T-helper 1 cell treated with Interleukin-12 subunit alpha and Interleukin-12 subunit beta and Interleukin-4 antibody, amounts not matched to agents 30 μg/mL and 1 μg/mL, for 36 hours (primary cell): ENCODE measurements around the gene SLC22A7.

Source experiments
- H3K27ac Mint-ChIP-seq: one replicate; pipeline ENCODE4 v1.8.0; 2021; ENCODE audit warnings: mild to moderate bottlenecking, mixed read lengths
- H3K27me3 Mint-ChIP-seq: one replicate; pipeline ENCODE4 v1.8.0; 2021; ENCODE audit warnings: low read depth, mixed read lengths
- H3K36me3 Mint-ChIP-seq: one replicate; pipeline ENCODE4 v1.8.0; 2021; ENCODE audit warnings: low read depth, mixed read lengths
- H3K4me1 Mint-ChIP-seq: one replicate; pipeline ENCODE4 v1.8.0; 2021; ENCODE audit warnings: low read depth, mixed read lengths
- H3K4me3 Mint-ChIP-seq: one replicate; pipeline ENCODE4 v1.8.0; 2021; ENCODE audit warnings: mild to moderate bottlenecking, moderate library complexity, mixed read lengths
- H3K9me3 Mint-ChIP-seq: one replicate; pipeline ENCODE4 v1.8.0; 2021; ENCODE audit warnings: mixed read lengths

The SLC22A7 gene

DNA sequence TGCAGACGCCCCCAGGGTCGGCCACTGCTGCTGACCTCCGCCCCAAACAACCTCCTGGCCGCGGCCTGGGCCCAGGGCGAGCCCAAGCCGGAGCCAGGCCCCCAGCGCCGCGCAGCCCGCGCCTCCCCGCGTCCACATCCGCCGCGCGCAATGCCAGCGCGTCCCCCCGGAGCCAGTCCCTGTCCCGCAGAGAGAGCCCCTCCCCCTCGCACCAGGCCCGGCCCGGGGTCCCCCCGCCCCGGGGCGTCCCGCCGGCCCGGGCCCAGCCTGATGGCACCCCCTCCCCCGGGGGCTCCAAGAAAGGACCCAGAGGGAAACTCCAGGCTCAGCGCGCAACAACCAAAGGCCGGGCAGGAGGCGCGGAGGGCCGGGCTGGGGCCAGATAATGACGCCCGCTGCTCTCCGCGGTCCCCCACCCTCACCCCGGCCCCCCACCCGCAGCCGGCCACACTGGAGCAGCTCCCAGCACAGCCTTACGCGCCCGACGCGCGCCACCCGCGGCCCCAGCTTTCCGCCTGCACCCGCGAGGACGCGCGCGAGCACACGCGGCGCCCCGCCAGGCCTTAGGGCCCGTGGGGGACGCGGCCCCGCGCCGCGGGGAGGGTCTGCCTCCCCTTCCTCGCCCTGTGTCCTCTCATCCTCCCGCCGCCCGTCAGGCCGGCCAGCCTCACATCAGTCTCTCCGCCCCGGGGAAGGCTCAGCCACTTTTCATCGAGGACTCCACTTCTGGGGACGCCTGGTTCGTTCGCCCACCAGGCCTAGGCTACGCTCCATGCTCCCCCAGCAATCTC, 12.9 kb upstream of the SLC22A7 start:
- Mint-ChIP-seq H3K4me1 (no peaks in the 10 kb centered on the region), H3K4me3 (no peak overlapping the region), H3K36me3 (no peaks in the 10 kb centered on the region), H3K27ac (no peak overlapping the region), H3K9me3 (no peaks in the 10 kb centered on the region), H3K27me3 (peaks cover 45% of the 10 kb centered on the region)

DNA sequence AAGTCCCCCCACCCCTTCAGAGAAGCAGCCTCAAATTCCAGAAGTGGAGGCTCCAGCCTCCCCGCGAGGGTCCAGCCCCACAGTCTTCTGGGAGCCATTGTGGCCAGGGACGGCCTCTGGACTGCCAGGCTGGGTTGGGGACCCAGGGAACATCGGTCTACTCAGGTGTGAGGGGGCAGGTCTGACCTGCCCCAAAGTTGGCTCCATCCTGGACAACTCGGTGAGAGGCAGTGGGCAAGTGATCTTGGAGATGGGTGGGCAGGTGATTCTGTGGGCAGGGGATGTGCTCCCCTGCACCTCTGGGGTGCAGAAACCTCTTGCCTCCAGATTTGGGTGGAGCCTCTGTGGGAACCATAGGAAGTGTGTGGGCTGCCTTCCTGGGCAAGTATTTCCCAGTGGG, 12.2 kb upstream of the SLC22A7 start:
- Mint-ChIP-seq H3K36me3 (no peaks in the 10 kb centered on the region), H3K27me3 (peaks cover 44% of the 10 kb centered on the region), H3K4me1 (no peaks in the 10 kb centered on the region), H3K27ac (no peak overlapping the region), H3K4me3 (no peak overlapping the region), H3K9me3 (no peaks in the 10 kb centered on the region)

DNA sequence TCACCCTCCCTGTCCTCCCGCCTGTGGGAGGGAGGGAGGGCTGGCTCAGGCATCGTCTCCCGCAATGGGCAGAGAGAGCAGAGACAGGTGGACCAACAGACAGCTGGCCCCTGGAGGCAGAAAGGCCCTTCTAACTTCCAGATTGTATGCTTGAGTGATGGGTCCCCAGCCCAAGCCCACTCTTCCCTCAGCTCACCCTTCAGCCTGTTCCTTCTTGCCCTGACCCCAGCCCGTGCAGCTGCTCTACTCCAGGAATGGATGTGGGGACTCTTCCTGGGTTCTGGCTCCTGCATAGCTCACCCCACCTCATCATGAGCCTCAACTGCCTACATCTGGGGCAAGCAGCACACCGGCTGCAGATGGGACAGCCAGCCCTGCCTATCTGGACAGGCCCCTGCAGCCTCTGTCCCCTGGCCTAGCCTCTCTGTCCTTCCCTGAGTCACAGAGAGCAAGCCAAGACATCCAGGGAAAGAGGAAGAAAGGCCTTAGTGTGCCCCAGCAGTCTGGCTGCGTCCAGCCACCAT, 11.5 kb upstream of the SLC22A7 start:
- Mint-ChIP-seq H3K4me3 (no peak overlapping the region), H3K9me3 (no peaks in the 10 kb centered on the region), H3K27ac (no peak overlapping the region), H3K4me1 (no peaks in the 10 kb centered on the region), H3K27me3 (peaks cover 40% of the 10 kb centered on the region), H3K36me3 (no peaks in the 10 kb centered on the region)

- Mint-ChIP-seq H3K27ac (no peak overlapping the region), H3K27me3 (peaks cover 35% of the 10 kb centered on the region), H3K9me3 (no peaks in the 10 kb centered on the region), H3K36me3 (no peaks in the 10 kb centered on the region), H3K4me1 (no peaks in the 10 kb centered on the region), H3K4me3 (no peak overlapping the region)
Observed at GRCh38 chr6:43286980-43287716, 10.9 kb upstream of the SLC22A7 start.

DNA sequence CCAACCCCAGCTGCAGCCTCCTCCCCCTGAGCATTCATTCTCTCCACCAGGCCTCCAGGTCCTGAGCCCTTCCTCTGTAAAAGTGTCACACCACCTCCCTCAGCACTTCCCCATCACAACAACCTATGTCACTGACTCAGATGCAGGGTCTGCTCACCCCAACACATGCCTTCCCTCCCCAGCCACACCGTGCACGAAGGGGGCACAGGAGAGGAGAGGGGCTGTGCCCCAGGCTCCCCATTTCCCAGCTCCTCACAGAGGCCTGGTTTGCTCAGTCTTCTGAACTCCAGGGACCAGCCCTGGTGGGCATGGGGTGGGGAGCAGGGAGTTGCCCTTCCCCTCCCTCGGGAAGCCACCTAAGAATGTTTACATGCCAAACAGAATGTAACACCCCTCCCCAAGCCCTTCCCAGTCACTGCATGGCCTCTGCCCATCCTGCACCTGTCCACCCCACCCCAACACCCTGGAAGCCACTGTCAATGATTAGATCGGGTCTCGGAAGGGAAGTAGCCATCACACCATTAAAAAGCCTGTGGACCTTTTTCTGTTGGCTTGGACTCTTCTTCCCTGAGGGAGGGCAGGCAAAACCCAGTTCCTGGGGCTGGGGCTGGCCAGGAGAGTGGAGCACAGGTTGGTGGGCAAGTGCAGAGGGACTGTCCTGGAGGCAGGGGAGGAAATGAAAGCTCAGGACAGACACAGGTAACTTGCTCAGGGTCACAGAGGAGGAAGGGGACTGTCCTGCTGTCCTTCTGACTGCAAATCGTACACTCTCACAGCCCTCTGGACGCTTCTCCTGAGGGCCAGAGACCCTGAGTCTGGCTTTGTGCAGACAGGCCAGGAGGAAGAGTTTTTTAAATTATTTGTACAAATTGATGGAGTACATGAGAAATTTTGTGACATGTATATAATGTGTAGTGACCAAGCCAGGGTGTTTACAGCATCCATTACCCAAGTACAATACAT, 10.1 kb upstream of the SLC22A7 start:
- H3K36me3 Mint-ChIP-seq = no peaks in the 10 kb centered on the region
- H3K27ac Mint-ChIP-seq = no peak overlapping the region
- no peak overlapping the region for H3K4me3 Mint-ChIP-seq
- no peaks in the 10 kb centered on the region for H3K4me1 Mint-ChIP-seq
- H3K9me3 Mint-ChIP-seq = no peaks in the 10 kb centered on the region
- H3K27me3 Mint-ChIP-seq = peaks cover 33% of the 10 kb centered on the region

- Mint-ChIP-seq H3K4me1 (no peaks in the 10 kb centered on the region), H3K36me3 (no peaks in the 10 kb centered on the region), H3K27me3 (peaks cover 30% of the 10 kb centered on the region), H3K4me3 (no peak overlapping the region), H3K27ac (no peak overlapping the region), H3K9me3 (no peaks in the 10 kb centered on the region)
Observed at GRCh38 chr6:43290339-43290904, 7.6 kb upstream of the SLC22A7 start.

GRCh38 chr6:43290905-43291355, 7.1 kb upstream of the SLC22A7 start:
- H3K27ac Mint-ChIP-seq = no peak overlapping the region
- H3K9me3 Mint-ChIP-seq = no peaks in the 10 kb centered on the region
- no peak overlapping the region for H3K4me3 Mint-ChIP-seq
- no peaks in the 10 kb centered on the region for H3K36me3 Mint-ChIP-seq
- H3K27me3 Mint-ChIP-seq = peaks cover 25% of the 10 kb centered on the region
- no peaks in the 10 kb centered on the region for H3K4me1 Mint-ChIP-seq

- no peak overlapping the region for H3K27ac Mint-ChIP-seq
- H3K4me3 Mint-ChIP-seq = no peak overlapping the region
- H3K4me1 Mint-ChIP-seq = no peaks in the 10 kb centered on the region
- no peaks in the 10 kb centered on the region for H3K9me3 Mint-ChIP-seq
- H3K27me3 Mint-ChIP-seq = peaks cover 24% of the 10 kb centered on the region
- H3K36me3 Mint-ChIP-seq = no peaks in the 10 kb centered on the region
Observed at GRCh38 chr6:43291708-43292107, 6.4 kb upstream of the SLC22A7 start.

DNA sequence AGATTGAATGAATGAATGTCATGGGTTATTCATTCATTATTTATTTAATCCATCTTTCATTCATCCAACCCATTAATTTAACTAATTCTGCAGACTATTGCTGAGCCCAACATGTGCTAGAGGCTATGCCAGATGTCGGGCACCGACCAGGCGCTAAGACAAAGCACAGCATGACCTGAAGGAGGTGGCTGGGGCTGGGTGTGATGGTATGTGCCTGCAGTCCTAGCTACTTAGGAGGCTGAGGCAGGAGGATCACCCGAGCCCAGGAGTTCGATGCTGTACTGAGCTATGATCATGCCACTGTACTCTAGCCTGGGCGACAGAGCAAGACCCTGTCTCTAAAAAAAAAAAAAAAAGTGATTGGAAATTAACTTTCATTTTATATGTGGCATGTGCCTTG, 5.7 kb upstream of the SLC22A7 start:
- H3K27me3 Mint-ChIP-seq = peaks cover 19% of the 10 kb centered on the region
- no peaks in the 10 kb centered on the region for H3K9me3 Mint-ChIP-seq
- no peaks in the 10 kb centered on the region for H3K4me1 Mint-ChIP-seq
- no peak overlapping the region for H3K27ac Mint-ChIP-seq
- no peaks in the 10 kb centered on the region for H3K36me3 Mint-ChIP-seq
- H3K4me3 Mint-ChIP-seq = no peak overlapping the region

DNA sequence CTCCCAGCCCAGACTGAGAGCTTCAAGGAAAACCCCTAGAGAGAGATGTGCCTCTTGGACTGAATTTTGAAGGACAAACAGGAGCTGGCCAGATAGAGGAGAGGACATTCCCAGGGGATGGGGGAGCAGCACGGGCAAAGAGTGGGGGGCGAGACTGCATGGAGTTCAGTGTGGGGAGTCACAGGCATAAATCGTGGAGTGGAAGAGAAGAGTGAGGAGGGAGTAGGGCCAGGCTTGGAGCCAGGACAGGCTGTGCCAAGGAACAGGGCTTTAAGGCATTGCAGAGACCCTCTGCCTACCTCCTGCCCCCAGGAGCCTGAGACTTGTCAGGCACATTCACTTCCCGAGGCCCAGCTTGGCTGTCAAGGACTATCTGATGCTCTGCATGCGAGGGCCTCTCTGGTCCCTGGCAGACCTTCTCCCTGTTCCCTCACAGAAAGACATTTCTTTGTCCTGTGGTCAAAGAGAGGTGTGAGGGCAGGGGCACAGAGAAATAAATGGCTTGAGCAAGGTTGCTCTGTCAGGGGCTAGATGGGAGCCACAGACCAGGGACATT, 5.2 kb upstream of the SLC22A7 start:
- H3K9me3 Mint-ChIP-seq = no peaks in the 10 kb centered on the region
- no peak overlapping the region for H3K4me3 Mint-ChIP-seq
- H3K27me3 Mint-ChIP-seq = peaks cover 19% of the 10 kb centered on the region
- H3K4me1 Mint-ChIP-seq = no peaks in the 10 kb centered on the region
- no peak overlapping the region for H3K27ac Mint-ChIP-seq
- no peaks in the 10 kb centered on the region for H3K36me3 Mint-ChIP-seq

GRCh38 chr6:43293698-43294097, 4.4 kb upstream of the SLC22A7 start:
- Mint-ChIP-seq H3K9me3 (no peaks in the 10 kb centered on the region), H3K4me1 (no peaks in the 10 kb centered on the region), H3K36me3 (no peaks in the 10 kb centered on the region), H3K4me3 (no peak overlapping the region), H3K27me3 (peaks cover 20% of the 10 kb centered on the region), H3K27ac (no peak overlapping the region)

- no peak overlapping the region for H3K27ac Mint-ChIP-seq
- no peaks in the 10 kb centered on the region for H3K9me3 Mint-ChIP-seq
- peaks cover 19% of the 10 kb centered on the region for H3K27me3 Mint-ChIP-seq
- no peak overlapping the region for H3K4me3 Mint-ChIP-seq
- H3K4me1 Mint-ChIP-seq = no peaks in the 10 kb centered on the region
- H3K36me3 Mint-ChIP-seq = no peaks in the 10 kb centered on the region
Observed at GRCh38 chr6:43294536-43294935, 3.5 kb upstream of the SLC22A7 start.

- Mint-ChIP-seq H3K9me3 (no peaks in the 10 kb centered on the region), H3K27me3 (peaks cover 22% of the 10 kb centered on the region), H3K36me3 (no peaks in the 10 kb centered on the region), H3K4me1 (no peaks in the 10 kb centered on the region), H3K27ac (no peak overlapping the region), H3K4me3 (no peak overlapping the region)
Observed at GRCh38 chr6:43295456-43295855, 2.6 kb upstream of the SLC22A7 start.
